Amniotic epithelial cell (primary cell): ENCODE measurements around the gene SLC16A12.
"Not testable (repeated sequence)": the region's sequence is repeated elsewhere in the genome, so short reads cannot be mapped to it uniquely, and the experiment has no call there.

Experiments
- DNase-seq: peaks from one replicate; pipeline ENCODE4 v3.0.0-alpha.2; 2010; ENCODE audit warnings: low read depth

SLC16A12 gene

GRCh38 chr10:89416465-89416864, 118.9 kb downstream of the SLC16A12 start:
- DNase-seq: no peak

GRCh38 chr10:89414879-89415821, 120.2 kb downstream of the SLC16A12 start:
- no peak for DNase-seq

GRCh38 chr10:89414146-89414878, 121.1 kb downstream of the SLC16A12 start, which contains the start of gene IFIT5:
Gene IFIT5, plus strand, starts transcription at chr10:89414568. Its CDS starts 231 bp downstream, at chr10:89414799.
- peak; percentile 64 for DNase-seq

- no peak for DNase-seq
These were observed 121.9 kb downstream of the SLC16A12 start for GRCh38 chr10:89413398-89413912.

- not testable (repeated sequence) for DNase-seq
These were observed 123.1 kb downstream of the SLC16A12 start for GRCh38 chr10:89412276-89412675.

- not testable (repeated sequence) for DNase-seq
These were observed 124.3 kb downstream of the SLC16A12 start for GRCh38 chr10:89411135-89411534.

GRCh38 chr10:89410551-89410950, 124.8 kb downstream of the SLC16A12 start:
- not testable (repeated sequence) for DNase-seq

- DNase-seq: not testable (repeated sequence)
These were observed 126.1 kb downstream of the SLC16A12 start for GRCh38 chr10:89409282-89409681.

- not testable (repeated sequence) for DNase-seq
These were observed 127.6 kb downstream of the SLC16A12 start for GRCh38 chr10:89407792-89408191.

GRCh38 chr10:89406178-89406577, 129.2 kb downstream of the SLC16A12 start:
- not testable (repeated sequence) for DNase-seq

GRCh38 chr10:89404104-89405047, 131.0 kb downstream of the SLC16A12 start:
- peak; percentile 48 for DNase-seq

- DNase-seq: no peak
These were observed 132.4 kb downstream of the SLC16A12 start for GRCh38 chr10:89403043-89403442.

- DNase-seq: no peak
These were observed 135.4 kb downstream of the SLC16A12 start for GRCh38 chr10:89399956-89400355.

- peak; percentile 36 for DNase-seq
These were observed 137.2 kb downstream of the SLC16A12 start for GRCh38 chr10:89398003-89398749.

- no peak for DNase-seq
These were observed 140.3 kb downstream of the SLC16A12 start for GRCh38 chr10:89395141-89395540.

GRCh38 chr10:89393898-89394297, 141.5 kb downstream of the SLC16A12 start:
- peak; percentile 30 for DNase-seq

- peak; percentile 100 for DNase-seq
These were observed 142.4 kb downstream of the SLC16A12 start for GRCh38 chr10:89392974-89393373.

- DNase-seq: peak; percentile 95
These were observed 143.3 kb downstream of the SLC16A12 start, which contains the start of gene IFIT1 for GRCh38 chr10:89391907-89392756. Gene IFIT1, plus strand, starts transcription at chr10:89392623. Its CDS starts 90 bp downstream, at chr10:89392713.

- not testable (repeated sequence) for DNase-seq
These were observed 144.2 kb downstream of the SLC16A12 start for GRCh38 chr10:89391226-89391576.
